A673 (cell line): Measurements from ENCODE around the gene TBC1D16. TPM values are rescaled to one million over a fixed set of nuclear protein-coding genes. Genes with fewer than 3 reads are reported as not detected.

Experiments
- BruUV-seq: library from RNA; stranded (reverse); fragments of 400-500 nt; replicated peaks from 2 replicates; lab custom pipeline; 2021; lab: Mats Ljungman, UMichigan
- CTCF ChIA-PET: fragments of 300-600 bp; sonication (Branson Sonifier 250); formaldehyde crosslinking; loops from one replicate; lab custom pipeline; 2022; ENCODE audit warnings: antibody characterized with exemption; lab: Charles Lee
- POLR2A ChIA-PET: fragments of 300-600 bp; sonication (Branson Sonifier 250); formaldehyde crosslinking; loops from one replicate; lab custom pipeline; 2022; ENCODE audit warnings: antibody characterized with exemption; ENCODE audit not compliant: low non-redundant PET; lab: Charles Lee
- DNase-seq: peaks from one replicate; pipeline ENCODE4 v3.0.0-alpha.2; 2015; ENCODE audit warnings: low spot score
- H3K27ac ChIP-seq: fragments of 200-600 bp; sonication (generic); 2 replicates; pipeline ENCODE4 v1.5.1; 2016; ENCODE audit warnings: mixed run types, low read depth, mild to moderate bottlenecking, mixed read lengths, antibody characterized with exemption, low read length; ENCODE audit not compliant: poor library complexity, severe bottlenecking
- H3K27me3 ChIP-seq: fragments of 200-600 bp; sonication (generic); replicated peaks from 2 replicates; pipeline ENCODE4 v1.6.1; 2017; ENCODE audit warnings: mixed run types, low read depth, mild to moderate bottlenecking, mixed read lengths, antibody characterized with exemption, low read length; ENCODE audit not compliant: insufficient read depth, poor library complexity
- H3K36me3 ChIP-seq: fragments of 200-600 bp; sonication (generic); 2 replicates; pipeline ENCODE4 v1.6.1; 2016; ENCODE audit warnings: mixed run types, mild to moderate bottlenecking, mixed read lengths, antibody characterized with exemption, low read length; ENCODE audit not compliant: insufficient read depth, poor library complexity, severe bottlenecking
- H3K4me1 ChIP-seq: fragments of 200-600 bp; sonication (generic); 2 replicates; pipeline ENCODE4 v1.6.1; 2017; ENCODE audit warnings: mixed run types, mild to moderate bottlenecking, mixed read lengths, antibody characterized with exemption, low read length; ENCODE audit not compliant: insufficient read depth, poor library complexity, severe bottlenecking
- H3K4me3 ChIP-seq: fragments of 200-600 bp; sonication (generic); 2 replicates; pipeline ENCODE4 v1.5.1; 2016; ENCODE audit warnings: low read depth, mixed run types, mild to moderate bottlenecking, mixed read lengths, low read length; ENCODE audit not compliant: poor library complexity, severe bottlenecking
- H3K9me3 ChIP-seq: fragments of 200-600 bp; sonication (generic); 2 replicates; pipeline ENCODE4 v1.6.1; 2016; ENCODE audit warnings: mixed run types, low read depth, mild to moderate bottlenecking, mixed read lengths, antibody characterized with exemption, low read length; ENCODE audit not compliant: poor library complexity, severe bottlenecking
- CTCF ChIP-seq: fragments of 300-800, 200-600 bp; sonication (generic); conservative IDR thresholded peaks from 2 replicates; pipeline ENCODE4 v1.5.1; 2017; ENCODE audit warnings: low read depth, mild to moderate bottlenecking, antibody characterized with exemption, low read length, moderate library complexity, mixed read lengths
- EZH2 ChIP-seq: fragments of 200-600 bp; sonication (generic); IDR thresholded peaks from 2 replicates; pipeline ENCODE4 v1.6.1; 2017; ENCODE audit warnings: borderline replicate concordance, low read depth, mild to moderate bottlenecking, mixed read lengths, antibody characterized with exemption, low read length; ENCODE audit not compliant: poor library complexity, severe bottlenecking
- intact Hi-C: fragments of 100-400 bp; cut with micrococcal nuclease; formaldehyde crosslinking; loops from one replicate; pipeline ENCODE4 v1.10.0; 2022; ENCODE audit not compliant: unreplicated experiment
- total RNA-seq: library from RNA; stranded (reverse); gene quantifications from 2 replicates; pipeline ENCODE4 v1.2.3, GENCODE V29; 2021

TBC1D16 gene
- total RNA-seq, 1 experiment from 2014 or later: 49.1 TPM

- no peaks in the 10 kb centered on the region for H3K27me3 ChIP-seq
- no peaks in the 10 kb centered on the region for H3K9me3 ChIP-seq
- intact Hi-C loops: no loop called here
- peaks cover under 1% of the 10 kb centered on the region for H3K4me1 ChIP-seq
- H3K27ac ChIP-seq: no peak overlapping the region
- BruUV-seq: no TSS peak
- H3K4me3 ChIP-seq: no peak overlapping the region
- H3K36me3 ChIP-seq: no peaks in the 10 kb centered on the region
- no peak for TF ChIP-seq CTCF
- no peak for TF ChIP-seq EZH2
- ChIA-PET POLR2A (no interaction called here), CTCF (no interaction called here)
- no peak for DNase-seq
Measured at GRCh38 chr17:80031691-80032430, 3.8 kb downstream of the TBC1D16 start.

DNA sequence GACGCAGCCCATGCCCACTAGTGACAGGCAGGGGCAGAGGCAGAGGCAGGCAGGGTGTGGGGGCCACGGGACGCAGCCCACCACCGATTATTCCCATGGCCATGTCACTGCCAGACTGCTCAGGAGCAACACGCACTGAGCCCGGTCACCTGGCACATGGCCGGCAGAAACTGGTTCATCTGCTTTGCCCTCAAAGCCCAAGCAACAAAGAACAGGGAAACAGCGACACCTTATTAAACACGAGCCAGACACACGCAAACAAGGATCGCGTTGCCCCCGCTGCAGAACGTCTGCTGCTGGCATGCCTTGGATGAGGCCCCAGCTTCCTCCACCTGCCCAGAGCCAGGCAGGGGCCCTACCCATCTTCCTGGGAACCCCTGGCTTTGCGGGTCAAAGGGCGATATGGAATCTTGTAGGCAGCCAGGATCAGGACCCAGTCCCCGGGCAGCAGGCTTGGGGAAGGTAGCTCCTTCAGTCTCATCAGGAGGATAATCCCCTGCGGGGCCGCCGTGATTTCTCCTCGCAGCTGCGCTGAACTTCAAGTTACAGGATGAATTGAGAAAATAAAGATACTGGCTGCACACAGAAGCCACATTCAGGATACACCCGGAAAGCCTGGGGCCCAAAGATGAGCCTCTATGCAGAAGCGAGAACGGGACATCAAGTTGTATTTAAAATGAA lies 4.8 kb downstream of the TBC1D16 start:
- no peaks in the 10 kb centered on the region for H3K36me3 ChIP-seq
- no peaks in the 10 kb centered on the region for H3K27me3 ChIP-seq
- intact Hi-C loops: no loop called here
- H3K9me3 ChIP-seq: no peaks in the 10 kb centered on the region
- ChIA-PET POLR2A (no interaction called here), CTCF (no interaction called here)
- no peak overlapping the region for H3K27ac ChIP-seq
- no TSS peak for BruUV-seq
- no peak overlapping the region for H3K4me3 ChIP-seq
- H3K4me1 ChIP-seq: no peaks in the 10 kb centered on the region
- no peak for DNase-seq
- TF ChIP-seq CTCF (no peak), EZH2 (no peak)

GRCh38 chr17:80029258-80029974 lies 6.3 kb downstream of the TBC1D16 start:
- no peak overlapping the region for H3K27ac ChIP-seq
- ChIA-PET POLR2A (no interaction called here), CTCF (no interaction called here)
- no peaks in the 10 kb centered on the region for H3K27me3 ChIP-seq
- peaks cover 9% of the 10 kb centered on the region for H3K4me1 ChIP-seq
- no peaks in the 10 kb centered on the region for H3K36me3 ChIP-seq
- TF ChIP-seq CTCF (no peak), EZH2 (no peak)
- DNase-seq: peak; percentile 54
- H3K9me3 ChIP-seq: no peaks in the 10 kb centered on the region
- intact Hi-C loops: no loop called here
- no TSS peak for BruUV-seq
- no peak overlapping the region for H3K4me3 ChIP-seq
